ENCODE results near the gene PRAMEF6. TPM values are rescaled to one million over a fixed set of nuclear protein-coding genes. Genes with fewer than 3 reads are reported as not detected.
"Not testable (repeated sequence)": the region's sequence is repeated elsewhere in the genome, so short reads cannot be mapped to it uniquely, and the experiment has no call there.

Gene PRAMEF6
- not detected for polyA plus RNA-seq (2012; ENCODE audit: missing spikeins)

GRCh38 chr1:12947480-12947879 is at the start of gene PRAMEF6:
PRAMEF6 (minus strand) TSS chr1:12947580; CDS start chr1:12942518, 5,062 bp downstream.
- not testable (repeated sequence) for FAIRE-seq; DNase-seq (ENCODE audit: insufficient read length)

GRCh38 chr1:12924368-12924767 is 23.0 kb downstream of the PRAMEF6 start:
- not testable (repeated sequence) for DNase-seq (ENCODE audit: insufficient read length)
- FAIRE-seq: peak; percentile 40

DNA sequence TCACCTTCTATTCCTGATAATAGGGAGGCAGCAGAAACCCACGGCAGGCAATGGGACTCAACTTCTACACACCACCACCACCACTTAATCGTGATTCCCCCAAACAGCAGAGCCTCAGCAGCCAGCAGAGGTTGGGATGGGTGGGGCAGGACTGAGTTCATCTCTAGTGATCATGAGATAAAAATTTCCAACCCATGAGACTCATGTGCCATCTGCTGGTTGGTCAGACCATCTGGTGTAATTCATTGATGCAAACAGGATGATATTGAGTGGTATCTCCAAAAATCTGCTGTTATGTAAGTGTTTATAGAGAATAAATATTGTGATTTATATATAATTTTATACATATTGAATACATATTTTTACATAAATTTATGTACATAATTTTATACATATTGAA is 25.6 kb downstream of the PRAMEF6 start:
- not testable (repeated sequence) for FAIRE-seq; DNase-seq (ENCODE audit: insufficient read length)

GRCh38 chr1:12916310-12916709 is 31.1 kb downstream of the PRAMEF6 start, which contains the start of gene PRAMEF7:
PRAMEF7 (plus strand) TSS chr1:12916610; CDS start chr1:12917693, 1,083 bp downstream.
- not testable (repeated sequence) for FAIRE-seq; DNase-seq (ENCODE audit: insufficient read length)

GRCh38 chr1:12903793-12904572 is 43.4 kb downstream of the PRAMEF6 start:
- not testable (repeated sequence) for FAIRE-seq; DNase-seq (ENCODE audit: insufficient read length)

DNA sequence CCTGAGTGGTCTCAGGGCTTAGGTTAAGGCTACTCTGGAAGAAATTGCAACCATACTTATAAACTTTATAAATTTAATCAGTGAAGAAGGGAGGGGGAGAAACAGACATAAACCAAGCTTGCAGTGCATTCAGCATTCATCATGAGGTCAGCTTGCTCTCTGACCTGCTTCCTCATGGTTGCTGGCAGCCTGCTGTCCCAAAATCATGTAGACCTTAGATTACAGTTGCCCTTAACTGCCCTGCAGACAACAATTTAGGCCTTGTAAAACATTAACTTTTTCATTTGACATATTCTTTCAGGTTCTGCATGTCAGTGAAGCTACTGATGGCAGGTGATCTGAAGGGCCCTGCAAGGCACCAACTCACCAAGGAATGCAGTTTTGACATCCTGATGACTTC is 48.2 kb downstream of the PRAMEF6 start:
- FAIRE-seq; DNase-seq (ENCODE audit: insufficient read length): not testable (repeated sequence)

- not testable (repeated sequence) for FAIRE-seq; DNase-seq (ENCODE audit: insufficient read length)
Observed at GRCh38 chr1:12898170-12898569, 49.2 kb downstream of the PRAMEF6 start, which contains the start of gene PRAMEF10. PRAMEF10 (minus strand) TSS chr1:12898270; CDS start chr1:12895847, 2,423 bp downstream.

Measured in GM12892 (cell line).